Measurements from ENCODE around the gene RNF5. TPM values are rescaled to one million over a fixed set of nuclear protein-coding genes. Genes with fewer than 3 reads are reported as not detected.

RNF5 gene
- total RNA-seq, 4 donors from 2014 or later, result 46.5 to 68.0 (median 52.8) TPM

DNA sequence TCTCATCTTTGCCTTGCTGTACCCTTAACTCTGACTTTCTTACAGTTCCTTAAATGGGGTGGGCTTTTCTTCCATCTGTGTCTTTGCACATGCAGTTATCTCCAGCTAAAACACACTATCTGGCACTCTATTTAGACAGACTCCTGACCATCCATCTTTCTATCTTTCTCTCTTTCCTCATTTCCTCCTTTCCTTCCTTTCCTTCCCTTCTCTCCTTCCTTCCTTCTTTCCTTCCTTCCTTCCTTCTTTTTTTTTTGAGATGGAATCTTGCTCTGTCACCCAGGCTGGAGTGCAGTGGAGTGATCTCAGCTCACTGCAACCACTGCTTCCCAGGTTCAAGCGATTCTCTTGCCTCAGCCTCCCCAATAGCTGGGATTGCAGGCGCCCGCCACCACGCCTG lies 37.4 kb downstream of the RNF5 start:
- no peak for TF ChIP-seq CTCF (IDR thresholded peaks at IDR 0.05; ENCODE audit: low read depth)

DNA sequence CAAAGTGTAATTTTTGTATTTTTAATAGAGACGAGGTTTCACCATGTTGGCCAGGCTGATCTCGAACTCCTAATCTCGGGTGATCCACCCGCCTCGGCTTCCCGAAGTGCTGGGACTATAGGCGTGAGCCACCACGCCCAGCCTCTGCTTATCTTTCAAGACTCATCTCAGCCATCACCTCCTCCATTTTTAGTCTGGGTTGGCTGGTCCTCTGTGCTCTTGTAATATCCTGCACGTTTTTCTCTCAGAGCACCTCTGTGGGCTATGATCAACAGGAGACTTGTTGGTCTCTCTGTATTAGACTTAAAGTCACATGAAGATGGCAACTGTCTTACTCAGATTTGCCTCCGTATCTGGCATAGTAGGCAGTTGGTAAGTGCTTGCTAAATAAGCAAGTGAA lies 38.1 kb downstream of the RNF5 start:
- TF ChIP-seq CTCF (IDR thresholded peaks at IDR 0.05; ENCODE audit: low read depth), result no peak

- no peak for TF ChIP-seq CTCF (IDR thresholded peaks at IDR 0.05; ENCODE audit: low read depth)
Measured at GRCh38 chr6:32216998-32217397, 38.8 kb downstream of the RNF5 start.

- TF ChIP-seq CTCF (IDR thresholded peaks at IDR 0.05; ENCODE audit: low read depth), result no peak
Measured at GRCh38 chr6:32218167-32218566, 40.0 kb downstream of the RNF5 start.

DNA sequence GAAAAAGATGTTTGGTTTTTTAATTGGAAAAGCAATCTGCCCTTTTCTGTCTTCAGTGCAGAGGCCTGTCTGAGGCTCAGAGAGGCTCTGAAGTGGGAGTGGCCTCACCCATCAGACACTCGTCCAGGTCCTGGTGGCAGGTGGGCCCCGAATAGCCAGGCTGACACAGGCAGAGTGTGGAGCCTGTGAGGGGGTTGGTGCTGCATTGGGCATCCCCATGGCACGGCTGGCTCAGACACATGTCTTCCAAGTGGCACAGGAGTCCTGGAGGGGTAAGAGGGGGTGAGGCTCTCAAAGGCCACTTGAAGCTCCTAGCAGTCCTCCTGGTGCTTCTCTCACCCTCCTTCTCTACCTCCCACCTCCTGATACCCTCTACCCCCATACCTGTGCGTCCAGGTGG lies 41.8 kb downstream of the RNF5 start:
- no peak for TF ChIP-seq CTCF (IDR thresholded peaks at IDR 0.05; ENCODE audit: low read depth)

DNA sequence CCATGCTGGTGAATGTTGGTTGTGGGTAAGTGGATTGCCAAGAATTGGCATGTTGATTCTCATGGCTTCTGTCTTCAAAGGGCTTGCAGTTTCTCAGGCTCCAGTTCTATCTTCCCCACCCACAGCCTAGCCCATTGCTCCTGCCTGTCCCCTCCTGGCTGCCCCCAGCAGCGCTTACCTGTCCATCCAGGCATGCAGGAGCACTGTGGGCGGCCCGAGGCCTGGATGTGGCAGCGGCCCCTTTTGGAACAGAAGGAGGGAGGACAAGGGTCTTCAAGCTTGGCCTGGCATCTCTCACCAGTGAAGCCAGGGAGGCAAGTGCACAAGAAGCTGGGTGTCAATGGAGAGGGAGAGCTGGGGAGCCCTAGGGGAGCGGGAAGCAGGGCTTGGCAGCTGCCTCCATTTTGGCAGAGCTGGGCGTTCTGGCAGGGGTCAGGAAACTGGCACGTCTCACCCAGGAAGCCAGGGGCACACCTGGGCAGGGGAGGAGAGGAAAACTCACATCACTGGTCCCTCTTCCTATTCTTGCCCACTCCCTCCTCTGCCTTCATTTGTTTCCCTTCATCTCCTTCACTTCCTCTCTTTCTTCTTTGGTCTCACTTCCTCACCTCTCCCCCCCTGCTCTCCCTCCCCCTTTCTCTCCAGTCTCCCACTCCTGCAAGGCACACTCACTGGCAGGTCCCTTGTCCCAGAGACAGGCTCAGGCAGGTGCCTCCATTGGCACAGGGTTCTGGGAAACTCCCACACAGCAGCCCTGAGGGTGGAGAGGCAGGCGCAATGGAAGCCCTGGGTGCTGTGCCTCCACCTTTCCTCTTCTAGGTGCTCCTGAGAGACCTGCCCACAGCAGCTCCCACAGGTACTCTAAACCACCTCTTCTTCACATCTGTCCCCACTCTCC lies 44.4 kb downstream of the RNF5 start:
- no peak for TF ChIP-seq CTCF (IDR thresholded peaks at IDR 0.05; ENCODE audit: low read depth)

- TF ChIP-seq CTCF (IDR thresholded peaks at IDR 0.05; ENCODE audit: low read depth), result no peak
Measured at GRCh38 chr6:32223258-32224235, 45.3 kb downstream of the RNF5 start, which contains the start of gene NOTCH4. TSS of gene NOTCH4 (minus strand) at chr6:32224067. CDS start at chr6:32223928, 139 bp downstream.
